Vagina (tissue), 2 donors: Measurements from ENCODE around the gene RAD23B. TPM values are rescaled to one million over a fixed set of nuclear protein-coding genes. Genes with fewer than 3 reads are reported as not detected.

ENCODE experiments used
- DNase-seq, 2 donors: peaks; one replicate each; pipeline ENCODE4 v3.0.0-alpha.2; 2017; ENCODE audit errors: extremely low spot score in 2 of 2
- H3K27ac ChIP-seq: fragments of 200-600 bp; sonication (generic); one replicate; pipeline ENCODE4 v1.5.1; 2019
- H3K27me3 ChIP-seq: fragments of 200-600 bp; sonication (generic); one replicate; pipeline ENCODE4 v1.5.1; 2019
- H3K36me3 ChIP-seq, 2 donors: fragments of 200-600 bp; sonication (generic); one replicate each; pipeline ENCODE4 v1.5.1; 2017 to 2019
- H3K4me1 ChIP-seq: fragments of 200-600 bp; sonication (generic); one replicate; pipeline ENCODE4 v1.5.1; 2019
- H3K4me3 ChIP-seq, 2 donors: fragments of 200-600 bp; sonication (generic); 1 replicate in 1 of 2; 2 replicates in 1 of 2; pipeline ENCODE4 v1.5.1; 2016 to 2019
- H3K9me3 ChIP-seq: fragments of 200-600 bp; sonication (generic); one replicate; pipeline ENCODE4 v1.5.1; 2019
- CTCF ChIP-seq, 3 experiments: fragments of 450-650 bp in 2 of 3; fragments of 200-600 bp in 1 of 3; sonication (generic) in 1 of 3; IDR thresholded peaks; one replicate each; pipeline ENCODE4 v1.5.1; 2017 to 2019; ENCODE audit warnings: antibody characterized with exemption in 3 of 3, mild to moderate bottlenecking in 2 of 3, moderate library complexity in 2 of 3
- POLR2A ChIP-seq, 2 donors: fragments of 450-650 bp; IDR thresholded peaks; one replicate each; pipeline ENCODE4 v1.6.1; 2017; ENCODE audit warnings: antibody characterized with exemption in 2 of 2, mild to moderate bottlenecking in 2 of 2, moderate library complexity in 2 of 2
- POLR2AphosphoS5 ChIP-seq, 2 donors: sonication (generic); formaldehyde crosslinking; IDR thresholded peaks; one replicate each; pipeline ENCODE4 v1.9.0; 2017; ENCODE audit warnings: antibody characterized with exemption in 2 of 2, mild to moderate bottlenecking in 2 of 2, low read depth in 1 of 2; ENCODE audit not compliant: insufficient read depth in 1 of 2
- intact Hi-C: fragments of 100-400 bp; cut with DNase I; formaldehyde crosslinking; loops from one replicate; pipeline ENCODE4 v1.15.1; 2023
- total RNA-seq: library from RNA; depleted of rRNA; stranded (reverse); fragments of >200 nt; gene quantifications from one replicate; pipeline ENCODE4 v1.2.3, GENCODE V29; 2016

The RAD23B gene
- total RNA-seq, 1 donor from 2014 or later = 61.1 TPM

- no peak for TF ChIP-seq POLR2A (IDR thresholded peaks at IDR 0.05)
- DNase-seq = no peak
- Histone ChIP-seq H3K4me1 (no peaks in the 10 kb centered on the region), H3K27ac (no peak overlapping the region), H3K27me3 (no peaks in the 10 kb centered on the region), H3K9me3 (no peaks in the 10 kb centered on the region), H3K4me3 (no peak overlapping the region), H3K36me3 (no peaks in the 10 kb centered on the region)
- intact Hi-C loops = no loop called here
Observed at GRCh38 chr9:107368696-107369095, 85.6 kb downstream of the RAD23B start.

GRCh38 chr9:107373809-107374208 lies 90.7 kb downstream of the RAD23B start:
- TF ChIP-seq POLR2AphosphoS5 (IDR thresholded peaks at IDR 0.05; ENCODE audit: insufficient read depth in 1 of 2, low read depth in 1 of 2) (no peak), CTCF (IDR thresholded peaks at IDR 0.05) (no peak), POLR2A (IDR thresholded peaks at IDR 0.05) (no peak)
- DNase-seq = no peak
- no peaks in the 10 kb centered on the region for H3K9me3 ChIP-seq
- no peak overlapping the region for H3K4me3 ChIP-seq
- H3K36me3 ChIP-seq = no peaks in the 10 kb centered on the region
- intact Hi-C loops = no loop called here
- H3K4me1 ChIP-seq = no peaks in the 10 kb centered on the region
- H3K27me3 ChIP-seq = no peaks in the 10 kb centered on the region
- no peak overlapping the region for H3K27ac ChIP-seq

- Histone ChIP-seq H3K4me3 (no peak overlapping the region), H3K9me3 (no peaks in the 10 kb centered on the region), H3K4me1 (no peaks in the 10 kb centered on the region), H3K36me3 (no peaks in the 10 kb centered on the region), H3K27me3 (no peaks in the 10 kb centered on the region), H3K27ac (no peak overlapping the region)
- TF ChIP-seq POLR2AphosphoS5 (IDR thresholded peaks at IDR 0.05; ENCODE audit: insufficient read depth in 1 of 2, low read depth in 1 of 2) (no peak), POLR2A (IDR thresholded peaks at IDR 0.05) (no peak), CTCF (IDR thresholded peaks at IDR 0.05) (no peak)
- intact Hi-C loops = no loop called here
- no peak for DNase-seq
Observed at GRCh38 chr9:107375001-107375400, 91.9 kb downstream of the RAD23B start.

GRCh38 chr9:107375651-107376369 lies 92.7 kb downstream of the RAD23B start:
- Histone ChIP-seq H3K36me3 (no peaks in the 10 kb centered on the region), H3K4me3 (no peak overlapping the region), H3K4me1 (no peaks in the 10 kb centered on the region), H3K27ac (no peak overlapping the region), H3K9me3 (no peaks in the 10 kb centered on the region), H3K27me3 (no peaks in the 10 kb centered on the region)
- DNase-seq = no peak
- intact Hi-C loops = no loop called here
- TF ChIP-seq CTCF (IDR thresholded peaks at IDR 0.05) (no peak), POLR2AphosphoS5 (IDR thresholded peaks at IDR 0.05; ENCODE audit: insufficient read depth in 1 of 2, low read depth in 1 of 2) (no peak), POLR2A (IDR thresholded peaks at IDR 0.05) (no peak)

GRCh38 chr9:107378006-107378405 lies 94.9 kb downstream of the RAD23B start:
- intact Hi-C loops = no loop called here
- no peaks in the 10 kb centered on the region for H3K9me3 ChIP-seq
- H3K27me3 ChIP-seq = no peaks in the 10 kb centered on the region
- TF ChIP-seq POLR2A (IDR thresholded peaks at IDR 0.05) (no peak), CTCF (IDR thresholded peaks at IDR 0.05) (no peak), POLR2AphosphoS5 (IDR thresholded peaks at IDR 0.05; ENCODE audit: insufficient read depth in 1 of 2, low read depth in 1 of 2) (no peak)
- H3K4me1 ChIP-seq = no peaks in the 10 kb centered on the region
- H3K27ac ChIP-seq = no peak overlapping the region
- no peaks in the 10 kb centered on the region for H3K36me3 ChIP-seq
- no peak overlapping the region for H3K4me3 ChIP-seq
- no peak for DNase-seq

Other genes starting within 250 kb of the RAD23B start
- gene KLF4, start 206.5 kb downstream of the RAD23B start, total RNA-seq = 144 TPM